Epidermal melanocyte (primary cell): ENCODE measurements around the gene MYO9B.
A peak's percentile ranks its signal among the peaks of the same experiment; 100 is the strongest.

Source experiments
- DNase-seq: peaks from one replicate; pipeline ENCODE4 v3.0.0; 2011; ENCODE audit warnings: low spot score; ENCODE audit not compliant: insufficient read length

The MYO9B gene

GRCh38 chr19:17058236-17058635, 17.3 kb upstream of the MYO9B start:
- no peak for DNase-seq

- DNase-seq, result no peak
Measured at GRCh38 chr19:17060802-17061201, 14.8 kb upstream of the MYO9B start.

GRCh38 chr19:17061205-17061604, 14.4 kb upstream of the MYO9B start:
- no peak for DNase-seq

DNA sequence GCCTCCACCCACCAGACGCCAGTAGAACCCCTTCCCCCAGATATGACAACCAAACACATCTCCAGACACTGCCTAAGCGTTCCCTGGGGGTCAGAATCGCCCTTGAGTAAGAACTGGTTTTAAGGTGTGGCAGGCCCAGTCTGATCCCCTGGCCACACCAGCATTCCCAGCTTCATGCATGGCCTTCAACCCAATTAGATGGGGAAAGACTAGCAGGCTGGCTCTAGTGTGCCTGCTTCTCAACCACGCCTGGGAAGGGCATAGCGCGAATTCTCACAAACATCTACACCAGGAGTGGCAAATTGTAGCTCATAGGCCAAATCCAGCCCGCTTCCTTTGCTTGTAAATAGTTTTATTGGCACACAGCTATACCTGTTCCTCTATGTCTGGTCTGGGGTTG, 13.9 kb upstream of the MYO9B start:
- DNase-seq, result no peak

DNA sequence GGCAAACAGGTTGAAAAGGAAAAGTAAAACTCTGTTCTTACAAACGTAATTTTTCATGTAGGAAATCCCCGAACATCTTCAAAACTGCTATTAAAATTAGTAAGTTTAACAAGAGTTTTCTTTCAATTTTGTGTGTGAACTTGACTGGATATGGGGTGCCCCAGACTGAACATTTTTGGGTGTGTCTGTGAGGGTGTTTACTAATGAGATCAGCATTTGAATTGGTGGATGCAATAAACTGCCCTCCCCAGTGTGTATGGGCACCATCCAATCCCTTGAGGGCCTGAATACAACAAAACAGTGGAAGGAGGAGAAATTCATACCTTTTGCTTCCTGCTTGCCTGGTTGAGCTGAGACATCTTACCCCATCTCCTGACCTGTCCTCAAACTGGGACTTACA, 12.1 kb upstream of the MYO9B start:
- no peak for DNase-seq

DNA sequence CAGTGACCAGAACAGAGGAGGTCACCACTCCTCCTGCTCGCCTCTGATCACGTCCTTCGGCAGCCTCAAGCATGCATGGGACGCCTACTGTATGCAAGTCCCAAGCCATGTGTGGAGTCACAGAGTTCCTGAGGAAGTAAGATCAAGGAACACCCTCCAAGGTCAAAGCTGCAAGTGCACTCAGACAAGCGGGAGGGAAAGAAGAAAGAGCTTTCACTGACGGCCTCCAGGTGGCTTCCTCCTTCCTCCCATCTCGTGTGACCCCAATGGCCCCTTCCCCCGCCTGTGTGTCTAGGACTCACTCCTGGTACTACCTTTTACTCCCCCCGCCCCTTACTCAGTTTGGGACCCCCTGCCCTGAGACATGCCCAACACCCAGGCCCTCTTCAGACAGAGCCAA, 6.4 kb upstream of the MYO9B start:
- DNase-seq, result no peak

- DNase-seq, result no peak
Measured at GRCh38 chr19:17070421-17070820, 5.2 kb upstream of the MYO9B start.

DNA sequence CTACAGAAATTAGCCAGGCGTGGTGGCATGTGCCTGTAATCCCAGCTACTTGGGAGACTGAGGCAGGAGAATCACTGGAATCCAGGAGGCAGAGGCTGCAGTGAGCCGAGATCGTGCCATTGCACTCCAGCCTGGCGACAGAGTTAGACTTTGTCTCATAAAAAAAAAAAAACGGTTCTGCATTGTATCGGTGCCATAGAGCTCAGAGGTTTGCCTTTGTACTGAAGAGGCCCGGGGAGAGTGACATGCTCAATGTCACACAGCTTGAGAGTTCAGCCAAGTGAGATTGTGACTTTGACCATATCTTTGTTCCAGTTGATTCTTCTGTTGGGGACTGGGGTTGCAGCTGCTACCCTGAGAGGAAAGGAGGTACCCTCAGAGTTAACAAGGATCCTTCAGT, 4.7 kb upstream of the MYO9B start:
- DNase-seq, result no peak

- DNase-seq, result no peak
Measured at GRCh38 chr19:17073869-17074633, 1.5 kb upstream of the MYO9B start.

- no peak for DNase-seq
Measured at GRCh38 chr19:17074634-17075034, 943 bp upstream of the MYO9B start.

- DNase-seq, result no peak
Measured at GRCh38 chr19:17075864-17076542, 426 bp downstream of the MYO9B start.

GRCh38 chr19:17076543-17076991, 990 bp downstream of the MYO9B start:
- DNase-seq, result no peak

DNA sequence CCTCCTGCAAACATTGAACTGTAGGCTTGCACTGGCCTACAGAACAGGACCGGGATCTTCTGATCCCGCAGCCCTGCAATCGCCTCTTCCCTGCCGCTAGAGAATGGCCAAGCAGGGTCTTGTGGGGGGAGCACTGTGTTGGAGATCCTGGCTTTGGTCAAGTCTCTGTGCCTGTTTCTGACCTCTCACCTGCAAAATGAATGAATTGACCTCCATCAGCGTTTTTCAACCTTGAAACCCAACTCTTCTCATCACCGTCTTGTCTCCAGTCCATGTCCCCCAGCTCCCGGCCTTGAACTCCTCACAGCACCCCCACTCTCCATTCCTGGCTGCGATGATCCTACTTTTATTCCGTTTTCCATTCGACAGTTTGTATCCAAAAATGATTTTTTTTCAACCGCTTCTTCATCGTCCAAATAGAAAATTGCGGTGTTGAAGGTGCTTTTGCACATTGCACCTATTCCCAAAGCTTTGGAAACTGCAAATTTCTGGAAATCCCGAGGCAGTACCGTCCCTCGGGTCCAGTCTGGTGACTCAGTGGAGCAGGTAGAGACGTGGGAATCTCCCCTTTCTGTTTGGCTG, 2.0 kb downstream of the MYO9B start:
- no peak for DNase-seq

GRCh38 chr19:17078036-17078919, 2.7 kb downstream of the MYO9B start:
- DNase-seq, result no peak

DNA sequence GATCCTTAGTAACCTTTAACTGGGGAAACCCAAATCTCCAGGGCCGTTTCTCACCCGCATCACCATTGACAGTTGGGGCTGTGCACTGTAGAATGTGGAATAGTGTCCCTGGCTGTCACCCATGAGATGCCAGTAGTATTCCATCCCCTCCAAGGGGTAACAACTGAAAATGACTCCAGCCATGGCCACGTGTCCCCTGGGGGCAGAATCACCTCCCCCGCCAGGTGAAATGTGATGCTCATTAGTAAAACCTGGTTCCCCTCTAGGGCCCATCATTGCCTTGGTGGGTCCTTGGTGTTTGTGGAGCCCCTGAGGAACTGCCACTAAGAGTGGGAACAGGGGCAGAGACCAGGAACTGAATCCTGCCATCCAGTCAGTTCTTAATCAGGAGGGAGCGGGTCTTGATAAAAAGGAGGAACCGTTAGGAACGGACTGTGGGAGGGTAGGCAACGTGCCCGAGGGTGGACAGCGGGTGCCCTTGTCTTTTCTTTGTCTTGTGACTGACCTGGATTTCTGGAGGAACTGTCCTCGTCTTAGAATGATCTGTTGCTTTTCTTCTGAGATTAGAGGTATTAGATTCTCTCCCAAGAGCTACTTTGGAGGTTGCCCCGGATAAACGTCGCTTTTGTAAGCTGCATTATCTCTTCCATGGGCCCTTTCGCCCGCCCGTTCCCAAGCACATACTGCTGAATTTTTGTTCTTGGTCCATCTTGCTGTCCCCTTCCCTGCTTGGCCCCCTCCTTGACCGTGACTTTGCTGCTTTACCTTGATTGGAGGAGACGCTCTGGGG, 3.5 kb downstream of the MYO9B start:
- no peak for DNase-seq

- peak; percentile 72 for DNase-seq
Measured at GRCh38 chr19:17079710-17080439, 4.3 kb downstream of the MYO9B start.

DNA sequence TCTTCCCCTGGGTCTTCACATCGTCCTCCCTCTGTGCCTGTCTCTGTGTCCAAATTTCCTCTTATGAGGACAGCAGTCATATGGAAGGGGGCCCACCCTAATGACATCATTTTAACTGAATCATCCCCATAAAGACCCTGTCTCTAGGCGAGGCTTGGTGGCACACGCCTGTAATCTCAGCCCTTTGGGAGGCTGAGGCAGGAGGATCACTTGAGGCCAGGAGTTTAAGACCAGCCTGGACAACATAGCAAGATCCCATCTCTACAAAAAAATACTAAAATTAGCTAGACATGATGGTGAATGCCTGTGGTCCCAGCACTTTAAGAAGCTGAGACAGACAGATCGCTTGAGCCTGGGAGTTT, 4.8 kb downstream of the MYO9B start:
- no peak for DNase-seq

DNA sequence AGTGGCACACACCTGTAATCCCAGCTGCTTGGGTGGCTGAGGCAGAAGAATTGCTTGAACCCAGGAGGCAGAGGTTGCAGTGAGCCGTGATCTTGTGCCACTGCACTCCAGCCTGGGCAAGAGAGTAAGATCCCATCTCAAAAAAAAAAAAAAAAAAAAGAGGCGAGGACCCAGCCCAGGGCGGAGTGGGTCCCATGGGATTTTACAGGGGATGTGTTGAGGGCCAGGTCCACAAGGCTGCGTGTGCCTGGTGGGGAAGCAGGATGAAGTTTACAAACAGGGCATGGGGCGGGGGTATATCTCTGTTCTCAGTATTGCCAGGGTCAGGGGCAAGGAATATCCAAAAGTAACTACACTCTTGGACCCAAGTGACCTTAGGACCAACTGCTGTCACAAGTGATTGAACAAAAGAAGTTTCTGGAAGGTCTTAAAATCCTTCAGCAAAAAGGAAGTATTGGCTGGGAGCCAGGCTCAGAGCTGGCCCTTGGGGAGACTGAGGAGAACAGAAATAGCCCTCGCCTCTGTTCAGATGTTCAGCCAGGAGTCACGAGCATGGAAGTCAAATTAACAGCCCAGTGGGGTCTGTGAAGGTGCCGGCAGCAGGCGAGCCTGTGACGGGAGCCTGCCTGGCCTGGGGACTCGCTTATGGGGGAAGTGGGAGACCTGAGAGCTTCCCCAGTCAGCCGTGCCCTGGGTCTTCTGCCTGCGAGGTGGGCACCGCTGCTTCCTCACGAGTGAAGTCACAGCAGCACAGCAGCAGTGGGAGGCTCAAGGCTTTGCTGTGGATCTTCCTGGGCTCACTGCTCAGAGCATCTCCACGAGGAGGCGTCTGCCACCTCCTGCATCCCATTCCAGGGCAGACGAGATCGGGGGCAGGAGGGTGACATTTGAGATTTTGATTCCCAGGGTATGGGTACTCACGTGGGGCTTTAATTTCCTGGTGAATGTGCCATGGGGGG, 6.4 kb downstream of the MYO9B start:
- no peak for DNase-seq

- no peak for DNase-seq
Measured at GRCh38 chr19:17086120-17086519, 10.5 kb downstream of the MYO9B start.
